Activated CD8-positive, alpha-beta memory T cell treated with anti-CD3 and anti-CD28 coated beads, Interleukin-2, amount 10 ng/mL, durations not matched to agents 7 days and 5 days (primary cell): ENCODE data around the gene RBKS. TPM values are rescaled to one million over a fixed set of nuclear protein-coding genes. Genes with fewer than 3 reads are reported as not detected.

Experiments
- ATAC-seq: fragments of 150-1000 bp; cut with Tn5 transposase; one replicate; pipeline ENCODE4 v1.10.0; 2021; ENCODE audit warnings: moderate library complexity
- CTCF ChIA-PET: fragments of 350-600 bp; sonication (Branson Sonifier 250); formaldehyde crosslinking; loops from one replicate; lab custom pipeline; 2021; ENCODE audit warnings: antibody characterized with exemption; lab: Charles Lee
- DNase-seq: peaks from one replicate; pipeline ENCODE4 v3.0.0-alpha.2; 2020
- H3K27ac Mint-ChIP-seq: one replicate; pipeline ENCODE4 v1.8.0; 2021; ENCODE audit warnings: mild to moderate bottlenecking, mixed read lengths
- H3K27me3 Mint-ChIP-seq: one replicate; pipeline ENCODE4 v1.8.0; 2021; ENCODE audit warnings: mixed read lengths
- H3K36me3 Mint-ChIP-seq: one replicate; pipeline ENCODE4 v1.8.0; 2021; ENCODE audit warnings: mild to moderate bottlenecking, mixed read lengths
- H3K4me1 Mint-ChIP-seq: one replicate; pipeline ENCODE4 v1.8.0; 2021; ENCODE audit warnings: mixed read lengths
- H3K4me3 Mint-ChIP-seq: one replicate; pipeline ENCODE4 v1.8.0; 2021; ENCODE audit warnings: mild to moderate bottlenecking, moderate library complexity, mixed read lengths
- H3K9me3 Mint-ChIP-seq: one replicate; pipeline ENCODE4 v1.8.0; 2022; ENCODE audit warnings: low read depth, mixed read lengths
- total RNA-seq, 2 experiments: library from RNA; stranded (reverse); gene quantifications; one replicate each; pipeline ENCODE4 v1.2.3, GENCODE V29; 2021

RBKS gene
- total RNA-seq, 2 experiments from 2014 or later = 2.6 to 3.4 TPM

DNA sequence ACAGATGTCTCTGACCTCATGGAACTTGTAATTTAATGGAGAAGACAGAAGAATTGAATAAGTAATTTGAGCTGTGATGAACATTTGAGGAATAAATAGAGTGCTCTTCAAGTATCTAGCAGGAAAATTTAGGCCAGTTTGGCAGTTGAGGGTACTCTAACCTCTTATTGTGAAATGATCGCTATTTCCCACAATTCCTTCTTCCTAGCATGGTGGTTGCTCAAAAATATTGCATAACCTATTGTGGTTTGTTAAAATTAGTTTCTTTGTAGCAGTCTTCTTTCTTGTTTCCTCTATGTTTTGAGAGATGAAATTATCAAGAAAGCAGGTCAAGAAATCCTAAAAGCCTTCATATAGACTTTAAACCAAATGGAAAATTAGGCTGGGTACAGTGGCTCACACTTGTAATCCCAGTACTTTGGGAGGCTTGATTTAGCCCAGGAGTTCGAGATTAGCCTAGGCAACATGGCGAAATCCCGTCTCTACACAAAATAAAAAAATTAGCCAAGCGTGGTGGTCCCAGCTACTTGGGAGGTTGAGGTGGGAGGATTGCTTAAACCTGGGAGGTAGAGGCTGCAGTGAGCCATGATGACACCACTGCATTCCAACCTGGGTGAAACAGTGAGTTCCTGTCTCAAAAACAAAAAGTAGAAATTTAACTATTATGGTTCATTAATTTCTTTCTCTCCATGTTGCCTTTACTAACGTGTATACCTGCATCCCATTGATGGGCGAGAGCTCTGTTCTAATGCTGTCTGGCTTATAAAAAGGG lies 58.7 kb downstream of the RBKS start:
- CTCF ChIA-PET = interaction anchor here (1.2 kb wide), 1 partner anchor 26 kb away, joined by 3 read pairs; no protein-coding TSS in a partner anchor
- Mint-ChIP-seq H3K27ac (no peak overlapping the region), H3K9me3 (peaks cover 2% of the 10 kb centered on the region), H3K4me3 (no peak overlapping the region), H3K27me3 (no peaks in the 10 kb centered on the region), H3K4me1 (no peaks in the 10 kb centered on the region), H3K36me3 (peaks cover 11% of the 10 kb centered on the region)
- ATAC-seq (no peak), DNase-seq (no peak)

- Mint-ChIP-seq H3K27ac (no peak overlapping the region), H3K27me3 (no peaks in the 10 kb centered on the region), H3K4me1 (no peaks in the 10 kb centered on the region), H3K36me3 (peaks cover 11% of the 10 kb centered on the region), H3K9me3 (peaks cover 2% of the 10 kb centered on the region), H3K4me3 (no peak overlapping the region)
- DNase-seq = no peak
- ATAC-seq = no peak
- CTCF ChIA-PET = interaction anchor here (1.2 kb wide), 1 partner anchor 27 kb away, joined by 3 read pairs; no protein-coding TSS in a partner anchor
Measured at GRCh38 chr2:27830656-27831055, 59.5 kb downstream of the RBKS start.

DNA sequence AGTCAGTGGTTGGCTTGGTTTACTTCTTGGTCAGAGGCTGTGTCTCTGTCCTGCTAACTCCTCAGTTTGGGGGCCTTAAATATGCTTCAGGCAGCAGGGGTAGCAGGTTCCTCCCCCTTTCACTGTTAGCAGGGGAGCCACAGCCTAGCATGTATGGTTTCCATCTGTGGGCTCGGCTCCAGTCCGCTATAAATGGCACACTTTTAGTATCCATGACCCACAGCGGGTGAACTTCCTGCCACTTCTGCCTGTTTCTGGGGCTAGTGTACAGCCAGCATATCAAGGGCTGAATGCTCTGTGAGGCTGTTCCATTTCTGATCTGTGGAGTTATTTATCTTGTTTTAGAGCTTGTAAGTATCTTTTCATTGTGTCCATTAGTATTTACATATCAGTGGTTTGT lies 60.4 kb downstream of the RBKS start:
- no peak for DNase-seq
- ATAC-seq = no peak
- peaks cover 2% of the 10 kb centered on the region for H3K9me3 Mint-ChIP-seq
- CTCF ChIA-PET = interaction anchor here (1.2 kb wide), 1 partner anchor 28 kb away, joined by 3 read pairs; no protein-coding TSS in a partner anchor
- H3K4me1 Mint-ChIP-seq = no peaks in the 10 kb centered on the region
- H3K4me3 Mint-ChIP-seq = no peak overlapping the region
- peaks cover 13% of the 10 kb centered on the region for H3K36me3 Mint-ChIP-seq
- H3K27ac Mint-ChIP-seq = no peak overlapping the region
- no peaks in the 10 kb centered on the region for H3K27me3 Mint-ChIP-seq

- Mint-ChIP-seq H3K4me3 (no peak overlapping the region), H3K36me3 (peaks cover 20% of the 10 kb centered on the region), H3K27me3 (no peaks in the 10 kb centered on the region), H3K27ac (no peak overlapping the region), H3K4me1 (no peaks in the 10 kb centered on the region), H3K9me3 (peaks cover 8% of the 10 kb centered on the region)
- DNase-seq (no peak), ATAC-seq (no peak)
- CTCF ChIA-PET = no interaction called here
Measured at GRCh38 chr2:27828305-27828704, 61.9 kb downstream of the RBKS start.

DNA sequence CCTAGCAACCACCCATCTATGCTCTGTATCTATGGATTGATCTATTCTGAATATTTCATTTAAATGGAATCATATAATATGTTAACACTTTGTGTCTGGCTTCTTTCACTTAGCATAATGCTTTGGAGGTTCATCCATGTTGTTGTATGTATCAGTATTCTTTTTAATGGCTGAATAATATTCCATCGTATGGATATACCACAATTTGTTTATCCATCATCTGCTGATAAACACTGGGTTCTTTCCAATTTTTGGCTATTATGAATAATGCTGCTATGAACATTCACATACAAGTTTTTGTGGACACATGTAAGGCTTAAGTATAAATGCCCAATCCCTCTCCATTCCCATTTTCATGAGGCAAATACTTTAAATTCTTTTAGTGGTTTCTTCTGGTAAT lies 65.8 kb downstream of the RBKS start:
- Mint-ChIP-seq H3K9me3 (peaks cover 6% of the 10 kb centered on the region), H3K27me3 (no peaks in the 10 kb centered on the region), H3K4me1 (no peaks in the 10 kb centered on the region), H3K27ac (no peak overlapping the region), H3K36me3 (peaks cover 11% of the 10 kb centered on the region), H3K4me3 (no peak overlapping the region)
- no peak for DNase-seq
- CTCF ChIA-PET = no interaction called here
- no peak for ATAC-seq

GRCh38 chr2:27823569-27823968 lies 66.6 kb downstream of the RBKS start:
- CTCF ChIA-PET = no interaction called here
- no peak overlapping the region for H3K27ac Mint-ChIP-seq
- peaks cover 13% of the 10 kb centered on the region for H3K36me3 Mint-ChIP-seq
- H3K27me3 Mint-ChIP-seq = no peaks in the 10 kb centered on the region
- ATAC-seq (no peak), DNase-seq (no peak)
- H3K4me3 Mint-ChIP-seq = no peak overlapping the region
- H3K9me3 Mint-ChIP-seq = peaks cover 6% of the 10 kb centered on the region
- H3K4me1 Mint-ChIP-seq = no peaks in the 10 kb centered on the region

GRCh38 chr2:27823135-27823534 lies 67.1 kb downstream of the RBKS start:
- H3K4me3 Mint-ChIP-seq = no peak overlapping the region
- ATAC-seq = no peak
- no peak overlapping the region for H3K27ac Mint-ChIP-seq
- H3K9me3 Mint-ChIP-seq = peaks cover 6% of the 10 kb centered on the region
- H3K27me3 Mint-ChIP-seq = no peaks in the 10 kb centered on the region
- no peaks in the 10 kb centered on the region for H3K4me1 Mint-ChIP-seq
- CTCF ChIA-PET = no interaction called here
- no peak for DNase-seq
- peaks cover 14% of the 10 kb centered on the region for H3K36me3 Mint-ChIP-seq

- ATAC-seq (no peak), DNase-seq (no peak)
- peaks cover 6% of the 10 kb centered on the region for H3K9me3 Mint-ChIP-seq
- H3K27ac Mint-ChIP-seq = no peak overlapping the region
- CTCF ChIA-PET = no interaction called here
- H3K36me3 Mint-ChIP-seq = peaks cover 18% of the 10 kb centered on the region
- H3K4me3 Mint-ChIP-seq = no peak overlapping the region
- H3K4me1 Mint-ChIP-seq = no peaks in the 10 kb centered on the region
- H3K27me3 Mint-ChIP-seq = no peaks in the 10 kb centered on the region
Measured at GRCh38 chr2:27822049-27822448, 68.1 kb downstream of the RBKS start.

- Mint-ChIP-seq H3K27ac (no peak overlapping the region), H3K27me3 (no peaks in the 10 kb centered on the region), H3K36me3 (peaks cover 9% of the 10 kb centered on the region), H3K9me3 (no peaks in the 10 kb centered on the region), H3K4me3 (no peak overlapping the region), H3K4me1 (peaks cover 6% of the 10 kb centered on the region)
- no peak for DNase-seq
- ATAC-seq = no peak
- CTCF ChIA-PET = no interaction called here
Measured at GRCh38 chr2:27815860-27816438, 74.2 kb downstream of the RBKS start.

- Mint-ChIP-seq H3K36me3 (peaks cover 9% of the 10 kb centered on the region), H3K9me3 (no peaks in the 10 kb centered on the region), H3K4me1 (peaks cover 13% of the 10 kb centered on the region), H3K27me3 (no peaks in the 10 kb centered on the region), H3K27ac (no peak overlapping the region), H3K4me3 (no peak overlapping the region)
- ATAC-seq (no peak), DNase-seq (no peak)
- CTCF ChIA-PET = no interaction called here
Measured at GRCh38 chr2:27814758-27815157, 75.4 kb downstream of the RBKS start.

DNA sequence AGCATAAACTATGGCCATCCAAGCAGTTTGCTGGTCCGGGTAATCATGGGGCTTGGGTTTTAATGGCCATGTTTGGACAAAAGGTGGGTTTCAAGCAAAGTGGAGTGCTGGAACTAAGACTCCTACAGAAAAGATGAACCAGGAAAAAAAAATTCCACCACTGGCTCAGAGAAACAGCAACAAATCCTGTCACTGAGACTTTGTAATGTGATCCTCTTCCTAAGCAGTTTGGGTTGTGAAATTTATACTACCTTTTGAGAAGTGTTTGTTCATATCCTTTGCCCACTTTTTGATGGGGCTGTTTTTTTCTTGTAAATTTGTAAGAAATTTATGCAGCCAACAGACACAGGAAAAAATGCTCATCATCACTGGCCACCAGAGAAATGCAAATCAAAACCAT lies 78.4 kb downstream of the RBKS start:
- no peaks in the 10 kb centered on the region for H3K27me3 Mint-ChIP-seq
- no peaks in the 10 kb centered on the region for H3K9me3 Mint-ChIP-seq
- no peak overlapping the region for H3K4me3 Mint-ChIP-seq
- no peak overlapping the region for H3K27ac Mint-ChIP-seq
- DNase-seq (no peak), ATAC-seq (no peak)
- H3K4me1 Mint-ChIP-seq = peaks cover 13% of the 10 kb centered on the region
- CTCF ChIA-PET = no interaction called here
- peaks cover 2% of the 10 kb centered on the region for H3K36me3 Mint-ChIP-seq

- Mint-ChIP-seq H3K36me3 (peaks cover 2% of the 10 kb centered on the region), H3K27ac (no peak overlapping the region), H3K4me3 (no peak overlapping the region), H3K9me3 (no peaks in the 10 kb centered on the region), H3K27me3 (no peaks in the 10 kb centered on the region), H3K4me1 (peaks cover 13% of the 10 kb centered on the region)
- DNase-seq (no peak), ATAC-seq (no peak)
- CTCF ChIA-PET = interaction anchor here (1.6 kb wide), 1 partner anchor 11 kb away, joined by 4 read pairs; no protein-coding TSS in a partner anchor
Measured at GRCh38 chr2:27810455-27810854, 79.7 kb downstream of the RBKS start.

- no peak for DNase-seq
- no peak overlapping the region for H3K4me3 Mint-ChIP-seq
- ATAC-seq = no peak
- no peak overlapping the region for H3K27ac Mint-ChIP-seq
- no peaks in the 10 kb centered on the region for H3K9me3 Mint-ChIP-seq
- no peaks in the 10 kb centered on the region for H3K27me3 Mint-ChIP-seq
- H3K4me1 Mint-ChIP-seq = peaks cover 13% of the 10 kb centered on the region
- CTCF ChIA-PET = interaction anchor here (1.6 kb wide), 1 partner anchor 11 kb away, joined by 4 read pairs; no protein-coding TSS in a partner anchor
- H3K36me3 Mint-ChIP-seq = peaks cover 2% of the 10 kb centered on the region
Measured at GRCh38 chr2:27809761-27810241, 80.4 kb downstream of the RBKS start.

DNA sequence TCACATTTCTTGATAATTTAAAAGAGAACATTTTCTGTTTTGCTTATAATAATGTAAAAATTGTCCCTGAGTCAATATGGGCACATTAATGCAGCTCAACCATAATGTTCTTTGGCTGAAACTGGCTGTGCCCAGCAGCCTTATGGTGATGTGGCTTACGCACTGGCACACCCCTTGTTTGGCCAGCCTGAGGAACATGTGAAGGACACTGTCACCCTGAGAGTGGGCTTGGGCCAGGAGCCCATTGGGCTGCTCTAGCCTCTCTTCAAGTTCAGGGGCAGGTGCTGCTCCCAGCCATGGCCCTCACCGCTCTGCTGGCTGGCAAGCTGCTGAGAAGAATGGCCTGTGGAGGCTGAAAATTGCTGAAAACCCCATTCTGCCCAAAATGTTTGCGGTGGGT lies 81.2 kb downstream of the RBKS start:
- H3K27ac Mint-ChIP-seq = no peak overlapping the region
- H3K9me3 Mint-ChIP-seq = no peaks in the 10 kb centered on the region
- ATAC-seq (no peak), DNase-seq (no peak)
- H3K36me3 Mint-ChIP-seq = peaks cover 2% of the 10 kb centered on the region
- no peak overlapping the region for H3K4me3 Mint-ChIP-seq
- no peaks in the 10 kb centered on the region for H3K27me3 Mint-ChIP-seq
- CTCF ChIA-PET = interaction anchor here (1.6 kb wide), 1 partner anchor 10 kb away, joined by 4 read pairs; no protein-coding TSS in a partner anchor
- H3K4me1 Mint-ChIP-seq = peaks cover 13% of the 10 kb centered on the region
